Measurements from ENCODE around the gene KCNC4.

KCNC4 gene

DNA sequence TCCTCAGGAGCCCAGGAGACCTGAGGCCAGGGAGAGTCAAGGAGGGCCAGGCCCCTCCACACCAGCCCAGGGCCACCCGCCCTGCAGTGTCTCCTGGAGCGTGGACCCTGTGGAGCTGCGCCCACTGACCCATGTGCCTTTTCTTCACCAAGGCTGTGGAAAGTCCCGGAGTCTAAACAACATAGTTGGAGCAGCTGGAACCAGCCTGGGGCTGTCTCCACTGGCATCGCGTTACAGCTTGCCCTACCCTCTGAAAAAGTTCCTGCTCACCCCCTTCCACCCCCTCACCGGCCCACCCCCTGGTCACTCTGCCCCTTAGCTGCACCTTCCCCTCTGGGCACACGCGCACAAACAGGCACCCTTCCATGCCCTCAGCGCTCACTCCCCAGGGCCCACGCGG is 18.3 kb downstream of the KCNC4 start:
- FAIRE-seq (no peak), DNase-seq (ENCODE audit: insufficient read length, low spot score) (no peak)

DNA sequence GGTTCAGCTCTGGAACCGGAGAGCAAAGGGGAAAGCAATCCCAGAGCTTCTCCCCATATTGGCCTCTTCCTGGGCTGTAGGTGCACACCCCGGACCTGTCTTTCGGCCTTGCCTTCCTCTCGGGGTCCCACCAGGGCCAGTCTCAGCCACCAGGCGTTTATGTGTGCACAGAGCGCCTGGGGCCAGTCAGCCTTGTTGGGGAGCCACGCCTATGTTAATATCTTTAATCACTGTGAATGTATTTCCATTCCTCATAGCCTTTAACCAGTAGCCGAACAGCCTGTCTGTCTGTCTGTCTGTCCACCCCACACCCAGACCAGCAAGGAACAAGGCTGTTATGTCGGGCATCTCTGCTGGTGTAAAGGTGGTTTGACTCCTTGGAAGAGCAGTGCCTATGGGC is 18.8 kb downstream of the KCNC4 start:
- no peak for DNase-seq (ENCODE audit: insufficient read length, low spot score)
- FAIRE-seq = no peak

DNA sequence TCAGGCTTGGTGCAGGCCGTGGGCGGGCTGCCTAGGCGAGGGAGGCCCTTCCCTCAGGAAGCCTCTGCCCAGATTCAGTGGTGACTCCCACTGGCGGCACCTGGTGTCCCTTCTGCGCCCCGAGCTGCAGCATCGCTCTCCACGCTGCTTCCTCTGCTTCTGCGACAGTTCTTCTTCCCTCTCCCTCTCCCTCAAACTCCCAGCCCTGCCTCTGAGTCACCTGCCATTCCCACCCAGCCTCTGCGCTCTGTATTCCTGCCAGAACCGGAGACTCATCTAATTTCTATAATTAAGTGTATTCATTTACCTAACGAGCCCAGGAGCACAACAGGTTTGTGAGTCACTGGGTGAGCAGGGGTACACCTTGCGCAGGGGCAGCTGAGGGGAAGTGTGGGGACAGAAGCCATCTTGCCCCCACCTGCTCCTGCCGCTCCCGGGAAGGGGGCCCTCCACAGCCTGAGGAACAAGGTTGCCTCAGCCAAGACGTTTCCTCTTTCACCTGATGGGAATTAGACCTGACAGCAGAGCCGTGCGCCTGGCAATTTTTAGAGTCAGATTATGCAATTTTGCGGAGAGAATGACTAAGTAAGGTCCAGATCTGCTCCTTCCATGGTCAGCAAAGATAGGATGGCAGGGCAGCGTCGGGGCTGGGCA is 19.4 kb downstream of the KCNC4 start:
- DNase-seq (ENCODE audit: insufficient read length, low spot score) (no peak), FAIRE-seq (no peak)

- FAIRE-seq (no peak), DNase-seq (ENCODE audit: insufficient read length, low spot score) (no peak)
Measured at GRCh38 chr1:110230381-110231199, 20.5 kb downstream of the KCNC4 start.

DNA sequence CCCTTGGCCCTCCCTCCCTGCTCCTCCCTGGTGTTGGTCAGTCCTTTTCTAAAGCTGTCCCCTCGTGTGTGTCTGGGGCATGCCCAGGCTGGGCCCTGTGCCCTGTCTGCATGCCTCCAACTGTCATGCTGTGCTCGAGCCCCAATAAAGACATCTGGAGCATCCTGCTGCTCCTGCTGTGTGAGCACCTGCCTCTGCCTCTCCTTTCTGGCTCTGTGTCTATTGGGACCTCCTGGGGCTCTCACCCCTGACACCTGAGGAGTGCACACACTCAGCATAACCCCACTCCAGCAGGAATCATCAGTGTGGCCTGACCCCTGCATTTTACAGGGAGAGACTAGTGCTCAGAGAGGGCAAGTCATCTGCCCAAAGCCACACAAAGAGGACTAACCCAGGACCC is 23.7 kb downstream of the KCNC4 start:
- FAIRE-seq (no peak), DNase-seq (ENCODE audit: insufficient read length, low spot score) (no peak)

GRCh38 chr1:110234691-110235090 is 24.6 kb downstream of the KCNC4 start:
- FAIRE-seq (no peak), DNase-seq (ENCODE audit: insufficient read length, low spot score) (no peak)

DNA sequence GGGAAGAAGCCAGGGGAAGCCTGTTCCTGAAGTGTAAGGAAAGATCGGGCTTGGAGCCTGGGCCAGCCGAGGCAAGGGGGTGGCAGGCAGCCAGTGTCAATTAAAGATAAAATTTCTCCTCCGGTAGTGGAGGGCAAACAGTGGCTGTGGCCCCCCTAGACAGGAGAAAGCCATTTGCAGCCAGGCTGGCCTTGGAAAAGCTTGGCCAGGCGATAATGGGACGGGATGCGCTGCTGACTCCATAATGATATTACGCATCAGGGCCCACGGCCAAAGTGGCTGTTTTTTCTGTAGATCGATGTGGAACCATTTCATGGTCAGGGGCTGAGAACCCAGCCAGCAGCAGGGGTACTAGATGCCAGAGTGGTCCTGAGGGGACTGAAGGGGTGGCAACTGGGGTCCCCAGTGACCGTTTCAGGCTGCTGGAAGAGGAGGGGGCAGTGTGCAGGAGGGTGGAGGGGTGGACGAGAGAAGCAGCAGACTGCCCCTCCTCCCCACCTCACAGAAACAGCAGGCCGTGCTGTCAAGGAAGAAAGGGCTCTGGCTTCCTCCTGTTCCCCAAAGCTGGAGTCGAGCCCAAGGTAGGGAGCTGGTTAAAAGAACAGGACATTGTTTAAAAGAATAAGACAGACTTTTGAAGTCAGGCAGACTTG is 25.2 kb downstream of the KCNC4 start:
- FAIRE-seq (no peak), DNase-seq (ENCODE audit: insufficient read length, low spot score) (no peak)

DNA sequence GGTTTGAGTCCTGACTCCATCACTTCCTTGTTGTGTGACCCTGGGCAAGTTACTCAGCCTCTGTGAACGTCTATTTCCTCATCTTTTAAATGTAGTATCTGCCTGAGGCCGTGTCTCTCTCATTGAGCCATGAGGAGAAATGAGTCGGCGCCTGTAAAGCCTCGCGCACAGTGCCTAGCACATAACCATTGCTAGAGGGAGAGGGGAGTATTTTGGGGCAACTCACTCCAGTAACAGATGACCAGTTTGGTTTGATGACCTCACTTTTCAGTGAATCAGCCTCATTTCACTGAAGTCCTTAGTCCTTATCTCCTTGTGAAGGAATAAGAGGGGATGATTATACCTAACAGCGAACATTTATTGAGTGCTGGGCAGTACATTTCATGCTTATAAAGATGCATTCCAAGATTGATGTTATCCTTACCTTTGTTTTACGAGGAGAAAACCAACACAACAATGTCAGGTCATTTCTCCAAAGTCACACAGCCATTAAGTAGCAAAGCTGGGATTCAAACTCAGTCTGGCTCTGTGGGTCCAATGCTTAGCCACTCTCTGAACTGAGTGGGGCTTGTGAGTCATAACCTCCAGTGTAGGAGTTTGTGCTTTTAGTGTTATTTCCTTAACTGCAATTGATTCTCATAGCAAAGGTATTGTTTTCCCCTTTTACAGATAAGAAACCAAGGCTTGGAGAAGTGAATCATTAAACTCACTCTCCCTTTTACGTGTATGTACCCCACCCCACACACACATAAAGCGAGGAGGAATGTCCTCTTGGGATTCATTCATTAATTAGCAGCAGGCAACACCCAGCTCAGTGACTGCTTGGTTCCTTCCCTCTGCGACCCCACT is 25.9 kb downstream of the KCNC4 start:
- FAIRE-seq (no peak), DNase-seq (ENCODE audit: insufficient read length, low spot score) (peak; percentile 36)

DNA sequence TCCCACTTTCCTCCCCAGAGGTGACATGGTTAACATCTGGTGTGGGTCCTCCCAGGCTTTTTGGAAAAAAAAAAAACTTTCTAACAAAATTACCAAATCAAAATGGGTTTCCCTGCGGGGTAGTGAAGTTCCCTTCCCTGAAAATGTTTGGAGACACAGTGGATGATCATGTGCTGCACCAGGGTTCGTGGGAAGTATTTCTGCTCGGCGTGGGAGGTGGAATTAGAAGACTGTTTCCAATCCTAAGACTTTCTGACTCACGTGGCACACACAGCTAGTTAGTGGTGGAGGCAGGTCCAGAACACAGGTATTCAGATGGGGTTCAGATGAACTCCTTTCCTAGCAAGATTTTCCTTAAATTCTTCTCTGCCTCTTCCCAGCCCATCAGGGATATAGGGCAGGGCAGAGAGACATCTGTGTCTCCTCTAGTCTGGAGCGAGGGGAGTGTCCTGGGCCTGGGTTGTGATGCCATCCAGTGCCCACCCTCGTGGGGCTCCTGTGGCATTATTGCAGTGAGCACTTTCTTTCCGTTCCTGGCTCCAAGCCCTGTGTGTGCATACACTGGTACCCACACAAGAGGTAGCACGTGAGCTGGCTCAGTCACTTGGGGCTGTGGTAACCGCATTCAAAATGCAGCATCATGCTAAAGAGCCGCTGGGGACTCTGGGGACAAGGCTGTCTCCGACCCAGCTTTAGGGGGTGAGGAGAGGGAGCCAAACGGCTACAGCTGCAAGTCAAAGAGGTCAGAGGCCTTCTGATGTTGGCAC is 27.5 kb downstream of the KCNC4 start:
- FAIRE-seq = no peak
- DNase-seq (ENCODE audit: insufficient read length, low spot score) = no peak

DNA sequence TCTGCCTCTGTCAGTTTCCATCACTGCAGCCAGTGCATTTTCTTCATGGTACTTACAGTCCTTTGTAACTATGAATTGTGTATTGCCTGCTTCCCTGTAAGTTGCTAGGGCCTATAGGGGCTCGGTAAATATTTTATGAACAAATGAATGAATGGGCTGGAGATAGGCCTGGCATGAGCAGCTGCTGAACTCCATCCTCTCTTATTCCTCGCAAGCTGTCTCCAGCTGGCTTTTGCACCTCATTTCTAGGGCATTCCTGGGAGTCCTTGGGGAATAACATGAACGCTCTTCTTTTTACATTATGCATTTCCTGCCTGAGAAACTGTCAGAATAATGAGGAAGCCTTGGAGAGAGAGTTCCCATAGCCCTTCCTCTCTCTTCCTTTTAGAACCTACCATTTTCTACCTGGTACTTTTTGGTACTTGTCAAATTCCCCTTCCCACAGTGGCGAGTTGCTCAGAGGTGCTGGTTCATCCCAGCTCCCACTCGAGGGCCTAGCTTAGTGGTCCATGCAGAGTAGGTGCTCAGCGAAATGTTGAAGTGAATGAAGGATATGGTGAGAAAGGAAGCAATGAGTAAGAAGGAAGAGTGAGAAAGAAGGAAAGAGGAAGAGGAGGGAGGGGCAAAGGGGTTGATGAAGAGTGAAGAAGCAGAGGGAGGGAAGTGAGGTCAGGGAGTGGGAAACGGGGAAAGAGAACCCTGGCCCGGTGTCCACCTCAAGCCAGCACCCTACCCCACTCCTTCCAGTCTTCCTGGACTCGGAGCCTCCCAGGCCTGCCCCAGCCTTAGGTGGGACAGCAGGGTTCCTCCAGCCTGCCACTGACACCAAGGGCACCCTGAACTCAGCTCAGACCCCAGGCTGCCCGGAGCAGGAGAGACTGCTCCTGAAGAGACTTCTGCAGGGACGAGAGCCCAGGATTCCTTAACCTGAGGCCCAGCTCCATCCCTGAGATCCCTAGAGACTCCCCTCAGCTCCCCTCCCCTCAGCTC is 29.6 kb downstream of the KCNC4 start:
- no peak for FAIRE-seq
- no peak for DNase-seq (ENCODE audit: insufficient read length, low spot score)

DNA sequence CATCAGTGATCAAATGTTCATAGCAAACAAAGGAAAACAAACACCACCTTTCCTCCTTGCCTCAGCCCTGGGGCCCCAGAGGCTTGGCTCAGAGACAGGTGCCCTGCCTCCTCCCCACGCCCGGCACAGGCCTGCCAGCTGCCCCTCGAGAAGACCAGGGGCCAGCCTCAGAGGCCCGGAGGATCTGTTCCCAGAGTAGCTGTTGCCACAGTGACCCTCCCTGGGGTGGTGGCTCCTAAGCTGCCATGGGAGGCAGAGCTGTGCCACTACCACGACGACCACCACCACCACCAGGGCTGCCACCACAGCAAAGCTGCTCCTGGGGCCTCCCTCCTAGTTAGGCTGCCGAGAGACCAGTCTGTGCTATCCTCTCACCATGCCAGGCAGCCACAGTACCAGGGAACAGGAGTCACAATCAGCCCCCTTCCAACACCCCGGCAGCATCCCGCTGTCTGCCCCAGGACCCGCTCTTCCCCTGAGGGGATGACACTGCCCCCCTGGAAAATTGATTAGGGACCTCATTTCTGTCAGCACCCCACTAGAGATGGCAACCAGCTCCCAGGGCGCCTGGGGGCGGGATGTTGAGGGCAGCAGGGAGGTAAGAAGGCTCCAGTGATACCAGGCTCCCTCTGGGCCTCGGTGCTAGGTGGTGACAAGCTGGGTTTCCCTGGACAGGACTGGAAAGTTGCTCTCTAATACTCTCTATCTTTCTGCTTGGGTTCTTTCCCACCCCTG is 30.5 kb downstream of the KCNC4 start:
- no peak for FAIRE-seq
- DNase-seq (ENCODE audit: insufficient read length, low spot score) = no peak

- FAIRE-seq (no peak), DNase-seq (ENCODE audit: insufficient read length, low spot score) (no peak)
Measured at GRCh38 chr1:110241516-110241915, 31.4 kb downstream of the KCNC4 start.

GRCh38 chr1:110242062-110242461 is 31.9 kb downstream of the KCNC4 start:
- DNase-seq (ENCODE audit: insufficient read length, low spot score) (no peak), FAIRE-seq (no peak)

DNA sequence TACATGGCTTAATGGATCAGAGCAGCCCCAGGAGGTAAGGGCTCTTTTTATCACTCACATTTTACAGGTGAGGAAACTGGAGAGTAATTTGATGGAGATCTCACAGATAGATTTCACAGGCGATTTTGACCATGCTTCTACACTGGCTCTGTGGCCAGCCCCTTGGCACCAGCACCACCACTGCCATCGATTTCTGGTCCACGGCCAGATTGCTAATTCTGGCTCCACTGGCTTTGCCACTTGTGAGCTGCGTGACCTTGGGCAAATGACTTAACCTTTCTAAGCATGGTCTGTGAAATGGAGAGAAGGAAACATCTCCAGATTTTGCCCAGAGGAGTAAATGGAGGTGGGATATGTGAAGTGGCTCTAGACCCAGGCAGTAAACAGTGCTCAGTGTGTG is 32.6 kb downstream of the KCNC4 start:
- FAIRE-seq = no peak
- DNase-seq (ENCODE audit: insufficient read length, low spot score) = no peak

- no peak for DNase-seq (ENCODE audit: insufficient read length, low spot score)
- no peak for FAIRE-seq
Measured at GRCh38 chr1:110243146-110243545, 33.0 kb downstream of the KCNC4 start.

DNA sequence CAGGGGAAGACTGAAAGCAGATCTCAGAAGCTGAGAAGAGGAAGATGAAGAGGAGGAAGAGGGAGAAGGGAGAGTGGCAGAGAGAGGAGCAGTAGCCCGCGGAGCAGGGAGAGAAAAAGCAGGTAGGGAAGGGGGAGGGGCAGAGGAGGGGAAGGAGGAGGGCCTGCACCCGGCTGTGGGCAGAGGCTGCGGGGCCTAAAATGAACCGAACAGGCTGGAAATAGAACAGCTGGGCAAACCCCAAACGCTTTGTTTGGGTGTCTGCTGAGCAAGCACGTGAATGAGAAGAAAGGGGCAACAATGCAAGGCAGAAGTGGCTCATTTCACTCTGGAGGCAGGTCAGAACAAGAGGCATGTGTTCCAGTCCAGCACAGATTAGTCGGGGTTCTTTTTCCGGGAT is 33.5 kb downstream of the KCNC4 start:
- no peak for DNase-seq (ENCODE audit: insufficient read length, low spot score)

DNA sequence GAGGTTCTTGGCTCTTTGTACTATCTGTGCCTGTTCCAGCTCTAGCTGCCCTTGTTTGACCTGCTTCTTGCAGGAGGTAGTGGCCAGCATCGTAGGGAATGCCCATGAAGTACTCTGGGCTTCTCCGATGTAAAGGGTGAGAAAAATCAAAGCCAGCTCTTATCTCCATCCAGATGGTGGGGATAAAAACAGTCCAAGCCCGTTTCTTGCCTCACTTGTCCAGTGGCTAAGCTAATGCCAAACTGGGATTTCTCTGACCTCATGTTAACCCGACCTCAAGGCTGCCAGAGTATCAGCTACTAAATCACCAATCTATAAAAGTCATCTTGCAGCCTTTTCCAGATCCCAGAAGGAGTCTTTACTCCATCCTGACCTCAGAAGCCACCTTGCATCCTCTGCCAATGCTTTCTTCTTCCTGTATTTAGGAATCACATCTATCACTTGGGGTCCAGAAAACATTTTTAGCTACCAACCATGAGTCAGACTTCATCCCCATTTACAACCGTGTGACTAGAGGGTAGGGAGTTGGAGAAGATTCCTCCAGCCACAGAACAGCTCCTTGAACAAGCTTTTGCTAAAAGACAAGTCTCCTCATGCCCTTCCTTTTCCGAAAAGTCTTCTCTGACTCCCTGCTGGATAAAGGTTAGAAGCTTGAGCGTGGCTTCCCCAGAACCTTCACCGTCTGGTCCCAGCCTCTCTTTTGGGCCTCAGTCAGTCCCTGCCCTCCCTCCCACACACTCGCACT is 35.9 kb downstream of the KCNC4 start:
- DNase-seq (ENCODE audit: insufficient read length, low spot score) (no peak), FAIRE-seq (no peak)

More for the DNA sequence above, 33.5 kb downstream of the KCNC4 start:
- no peak for FAIRE-seq

- no peak for FAIRE-seq
Measured at GRCh38 chr1:110248746-110249145, 38.6 kb downstream of the KCNC4 start.

More at GRCh38 chr1:110248746-110249145, 38.6 kb downstream of the KCNC4 start:
- DNase-seq (ENCODE audit: insufficient read length, low spot score) = no peak

Measured in HTR-8/SVneo (cell line).